ENCODE results near the gene CSF1. TPM values are rescaled to one million over a fixed set of nuclear protein-coding genes. Genes with fewer than 3 reads are reported as not detected.

CSF1 gene
- total and polyA plus RNA-seq, 2 donors (not counting 3 experiments of a cell fraction or from before 2014, with no cell fraction given): 24.5 to 28.9 TPM

- Histone ChIP-seq H3K9me1 (replicated peaks; ENCODE audit: control insufficient read depth, extremely low read depth, insufficient read depth, low read length) (no peaks in the 10 kb centered on the region), H4K20me1 (replicated peaks; ENCODE audit: control insufficient read depth, extremely low read depth, insufficient read depth, low read length) (no peaks in the 10 kb centered on the region), H3K79me2 (ENCODE audit: control insufficient read depth, insufficient read depth, low read length) (no peaks in the 10 kb centered on the region), H3K9ac (replicated peaks; ENCODE audit: extremely low read depth, insufficient read depth, low read length) (no peak overlapping the region), H3K27ac (ENCODE audit: insufficient read depth, low read depth, low read length) (no peak overlapping the region), H3K4me3 (replicated peaks in 1 of 3; ENCODE audit: insufficient read depth in 1 of 3, low read depth in 1 of 3, low read length in 3 of 3) (no peak overlapping the region), H3K4me1 (ENCODE audit: control insufficient read depth, extremely low read depth, insufficient read depth, low read length) (peaks cover under 1% of the 10 kb centered on the region), H2AFZ (ENCODE audit: low read depth, low read length) (no peak overlapping the region), H3K27me3 (ENCODE audit: control insufficient read depth in 2 of 2, insufficient read depth in 2 of 2, low read length in 2 of 2) (peaks cover 0 to 13% of the 10 kb centered on the region in 2 experiments), H3K36me3 (ENCODE audit: control insufficient read depth in 2 of 2, extremely low read depth in 1 of 2, insufficient read depth in 2 of 2, low read length in 2 of 2) (no peaks in the 10 kb centered on the region), H3K9me3 (replicated peaks; ENCODE audit: control insufficient read depth, insufficient read depth, low read length) (no peaks in the 10 kb centered on the region), H3K4me2 (ENCODE audit: insufficient read depth, low read length) (no peak overlapping the region)
- FAIRE-seq (no peak), DNase-seq (ENCODE audit: low read depth, low spot score) (no peak)
- TF ChIP-seq GATA2 (IDR thresholded peaks at IDR 0.05; ENCODE audit: insufficient read depth, insufficient read length, low read depth, low read length) (no peak), POLR2AphosphoS5 (IDR thresholded peaks at IDR 0.05; ENCODE audit: insufficient read depth, low read depth, low read length) (no peak), EZH2 (IDR thresholded peaks at IDR 0.05; ENCODE audit: borderline replicate concordance, low read depth, low read length, severe bottlenecking) (no peak), MAX (IDR thresholded peaks at IDR 0.05; ENCODE audit: insufficient read depth, insufficient read length) (no peak), CTCF (IDR thresholded peaks at IDR 0.05; ENCODE audit: extremely low read depth in 1 of 2, insufficient read depth in 1 of 2, low read depth in 1 of 2, low read length in 2 of 2) (no peak), POLR2A (IDR thresholded peaks at IDR 0.05; ENCODE audit: low read depth, low read length) (no peak), MYC (IDR thresholded peaks at IDR 0.05; ENCODE audit: low read depth, low read length) (no peak), JUN (IDR thresholded peaks at IDR 0.05; ENCODE audit: borderline replicate concordance, insufficient read depth, insufficient read length, low read depth) (no peak)
- CTCF ChIA-PET: interaction anchor here (0.6 to 0.8 kb wide), 2 partner anchors 9 to 102 kb away, joined by 3 read pairs; partner anchors contain the start of gene AHCYL1
- POLR2A ChIA-PET: no interaction called here
- intact Hi-C loops (cut with micrococcal nuclease): no loop called here
- BruUV-seq (replicated peaks): no TSS peak
- dilution Hi-C loops (cut with MboI; ENCODE audit: extremely low pct_ligation_motif_present, low sequenced_read_pairs): no loop called here
Measured at GRCh38 chr1:109882288-109883245, 28.1 kb upstream of the CSF1 start.
